DND-41 (cell line): ENCODE results near the gene LMF2.

Experiments used
- ATAC-seq: fragments of 200-7000 bp; cut with Tn5 transposase; 3 replicates; pipeline ENCODE4 v1.9.1; 2021; ENCODE audit warnings: low read depth; ENCODE audit not compliant: insufficient read depth
- DNase-seq: peaks from one replicate; pipeline ENCODE4 v3.0.0-alpha.2; 2020
- H2AFZ ChIP-seq: 2 replicates; pipeline ENCODE4 v1.6.0; 2012; ENCODE audit warnings: low read depth, low read length
- H3K27ac ChIP-seq: 2 replicates; pipeline ENCODE4 v1.5.1; 2012; ENCODE audit warnings: low read length, inconsistent platforms
- H3K27me3 ChIP-seq: fragments of 200-600 bp; sonication (generic); 2 replicates; pipeline ENCODE4 v1.6.0; 2012; ENCODE audit warnings: low read length, mild to moderate bottlenecking, inconsistent platforms; ENCODE audit not compliant: insufficient read depth, poor library complexity
- H3K36me3 ChIP-seq: 2 replicates; pipeline ENCODE4 v1.5.1; 2012; ENCODE audit warnings: low read length, inconsistent platforms; ENCODE audit not compliant: insufficient read depth
- H3K4me1 ChIP-seq: 2 replicates; pipeline ENCODE4 v1.5.1; 2012; ENCODE audit warnings: mild to moderate bottlenecking, low read length; ENCODE audit not compliant: insufficient read depth
- H3K4me2 ChIP-seq: 2 replicates; pipeline ENCODE4 v1.6.0; 2012; ENCODE audit warnings: mild to moderate bottlenecking, moderate library complexity, low read length, inconsistent platforms; ENCODE audit not compliant: insufficient read depth
- H3K4me3 ChIP-seq, 2 experiments: fragments of 200-600 bp in 1 of 2; shearing (Covaris generic) in 1 of 2; 2 replicates each; pipeline ENCODE4 v1.5.1; 2012 to 2016; ENCODE audit warnings: inconsistent platforms in 2 of 2, low read length in 2 of 2, mild to moderate bottlenecking in 2 of 2, low read depth in 1 of 2, moderate library complexity in 1 of 2
- H3K79me2 ChIP-seq: 2 replicates; pipeline ENCODE4 v1.6.0; 2012; ENCODE audit warnings: low read length, inconsistent platforms; ENCODE audit not compliant: insufficient read depth
- H3K9ac ChIP-seq: 2 replicates; pipeline ENCODE4 v1.6.0; 2012; ENCODE audit warnings: low read depth, mild to moderate bottlenecking, inconsistent platforms, low read length, moderate library complexity
- H3K9me3 ChIP-seq: 2 replicates; pipeline ENCODE4 v1.5.1; 2012; ENCODE audit warnings: low read length, moderate library complexity, mild to moderate bottlenecking, inconsistent platforms; ENCODE audit not compliant: insufficient read depth, severe bottlenecking
- H4K20me1 ChIP-seq: 2 replicates; pipeline ENCODE4 v1.6.0; 2012; ENCODE audit warnings: low read length; ENCODE audit not compliant: insufficient read depth
- EZH2 ChIP-seq: IDR thresholded peaks from 3 replicates; pipeline ENCODE4 v1.6.1; 2012; ENCODE audit warnings: borderline replicate concordance, low read depth, mild to moderate bottlenecking, moderate library complexity, low read length, inconsistent platforms; ENCODE audit not compliant: severe bottlenecking
- TF ChIP-seq, protein P1 (sequence below): IDR thresholded peaks from 2 replicates; pipeline ENCODE4 v1.5.1; 2012; ENCODE audit warnings: borderline replicate concordance, low read length, moderate library complexity, mild to moderate bottlenecking; ENCODE audit not compliant: poor library complexity, severe bottlenecking; ENCODE audit errors: extremely low read depth

The LMF2 gene

DNA sequence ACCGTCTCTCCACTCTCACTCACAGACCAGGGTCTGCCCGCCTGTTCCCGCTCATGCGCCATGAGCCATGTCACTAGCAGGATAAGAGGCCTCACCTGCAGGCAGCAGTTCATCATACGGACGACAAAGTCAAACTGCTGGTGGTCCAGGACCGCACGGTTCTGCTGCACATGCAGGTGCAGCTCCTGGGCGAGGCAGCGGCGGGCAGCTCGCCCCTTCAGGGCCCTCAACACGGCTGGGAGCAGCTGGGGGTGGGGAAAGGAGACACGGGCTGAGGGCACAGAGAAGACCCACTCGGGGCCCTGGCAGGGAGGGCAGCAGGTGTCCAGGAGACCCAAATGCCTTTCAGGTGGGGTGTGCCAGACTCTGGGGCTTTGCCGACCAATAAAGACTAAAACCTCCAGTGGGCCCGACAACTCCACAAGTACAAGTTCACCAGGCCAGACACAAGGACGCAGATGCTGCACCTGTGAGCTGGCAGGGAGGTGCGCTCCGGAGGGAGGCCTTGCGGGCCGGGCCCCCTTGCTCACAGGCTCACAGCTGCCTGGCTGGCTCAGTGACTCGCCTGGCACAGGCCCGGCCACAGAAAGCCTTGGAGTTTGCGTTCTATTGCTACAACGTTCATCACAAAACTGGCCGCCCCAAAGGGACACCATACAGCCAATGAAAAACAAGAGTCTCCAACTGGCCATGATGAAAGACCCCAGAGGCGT is 44.2 kb downstream of the LMF2 start:
- Histone ChIP-seq H3K4me3 (no peak overlapping the region), H3K79me2 (peaks cover 44% of the 10 kb centered on the region), H3K27me3 (no peaks in the 10 kb centered on the region), H3K9ac (no peak overlapping the region), H3K9me3 (no peaks in the 10 kb centered on the region), H3K27ac (no peak overlapping the region), H3K36me3 (peaks cover 100% of the 10 kb centered on the region), H2AFZ (no peak overlapping the region), H3K4me2 (no peak overlapping the region), H3K4me1 (peaks cover 8% of the 10 kb centered on the region), H4K20me1 (peaks cover 96% of the 10 kb centered on the region)
- no peak for DNase-seq
- no peak for ATAC-seq
- TF ChIP-seq, protein P1, sequence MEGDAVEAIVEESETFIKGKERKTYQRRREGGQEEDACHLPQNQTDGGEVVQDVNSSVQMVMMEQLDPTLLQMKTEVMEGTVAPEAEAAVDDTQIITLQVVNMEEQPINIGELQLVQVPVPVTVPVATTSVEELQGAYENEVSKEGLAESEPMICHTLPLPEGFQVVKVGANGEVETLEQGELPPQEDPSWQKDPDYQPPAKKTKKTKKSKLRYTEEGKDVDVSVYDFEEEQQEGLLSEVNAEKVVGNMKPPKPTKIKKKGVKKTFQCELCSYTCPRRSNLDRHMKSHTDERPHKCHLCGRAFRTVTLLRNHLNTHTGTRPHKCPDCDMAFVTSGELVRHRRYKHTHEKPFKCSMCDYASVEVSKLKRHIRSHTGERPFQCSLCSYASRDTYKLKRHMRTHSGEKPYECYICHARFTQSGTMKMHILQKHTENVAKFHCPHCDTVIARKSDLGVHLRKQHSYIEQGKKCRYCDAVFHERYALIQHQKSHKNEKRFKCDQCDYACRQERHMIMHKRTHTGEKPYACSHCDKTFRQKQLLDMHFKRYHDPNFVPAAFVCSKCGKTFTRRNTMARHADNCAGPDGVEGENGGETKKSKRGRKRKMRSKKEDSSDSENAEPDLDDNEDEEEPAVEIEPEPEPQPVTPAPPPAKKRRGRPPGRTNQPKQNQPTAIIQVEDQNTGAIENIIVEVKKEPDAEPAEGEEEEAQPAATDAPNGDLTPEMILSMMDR = no peak
- no peak for TF ChIP-seq EZH2

DNA sequence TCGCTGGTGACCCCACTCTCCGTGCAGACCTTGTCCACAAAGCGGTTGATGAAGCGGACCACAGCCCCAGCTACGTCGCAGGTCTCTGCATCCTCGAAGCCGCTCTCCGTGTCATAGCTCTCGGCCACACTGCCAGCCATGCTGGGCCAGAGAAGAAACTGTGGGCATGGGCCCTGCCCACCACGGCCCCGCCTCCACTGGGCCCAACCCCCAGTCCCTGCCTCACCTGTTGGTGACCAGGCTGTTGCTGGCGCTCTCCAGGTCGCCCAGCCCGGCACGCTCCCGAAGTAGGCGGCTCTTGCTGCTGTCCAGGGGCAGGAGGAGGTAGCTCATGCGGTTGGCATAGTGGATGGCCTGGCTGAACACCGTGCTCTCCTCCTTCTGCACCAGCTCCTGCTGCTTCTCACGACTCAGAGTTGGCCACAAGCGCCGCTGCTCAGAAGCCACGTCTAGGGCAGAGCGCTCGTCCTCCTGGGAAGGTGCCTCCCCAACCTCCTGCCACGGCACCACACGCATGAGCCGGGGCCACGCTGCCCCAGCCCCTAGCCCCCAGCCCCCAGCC is 45.4 kb downstream of the LMF2 start:
- TF ChIP-seq, protein P1 = no peak
- no peak for TF ChIP-seq EZH2

DNA sequence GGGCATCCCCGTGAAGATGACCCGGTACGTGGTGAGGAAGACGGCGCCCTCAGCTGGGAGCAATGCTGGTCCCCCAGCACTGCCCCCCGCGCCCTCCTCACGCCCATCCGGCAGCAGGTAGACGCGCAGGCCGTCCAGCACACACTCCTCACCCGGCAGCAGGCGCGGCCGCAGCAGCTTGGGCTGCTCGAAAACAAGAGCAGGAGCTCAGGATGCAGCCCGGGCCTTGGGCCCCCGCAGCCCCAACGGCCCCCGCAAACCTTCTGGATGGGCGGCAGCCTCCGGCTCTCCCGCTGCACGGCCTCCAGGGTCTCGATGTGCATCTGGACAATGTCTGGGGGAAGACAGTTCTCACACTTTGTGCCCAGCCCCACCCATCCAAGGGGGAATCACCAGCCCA is 46.0 kb downstream of the LMF2 start:
- Histone ChIP-seq H3K27ac (no peak overlapping the region), H3K4me2 (no peak overlapping the region), H3K4me1 (no peaks in the 10 kb centered on the region), H4K20me1 (peaks cover 92% of the 10 kb centered on the region), H2AFZ (no peak overlapping the region), H3K79me2 (peaks cover 27% of the 10 kb centered on the region), H3K27me3 (no peaks in the 10 kb centered on the region), H3K9me3 (no peaks in the 10 kb centered on the region), H3K36me3 (peaks cover 98% of the 10 kb centered on the region), H3K4me3 (no peak overlapping the region), H3K9ac (no peak overlapping the region)
- ATAC-seq = no peak
- no peak for TF ChIP-seq EZH2
- TF ChIP-seq, protein P1 = no peak
- DNase-seq = no peak

More for the DNA sequence above, 45.4 kb downstream of the LMF2 start:
- no peak overlapping the region for H2AFZ ChIP-seq
- H3K27ac ChIP-seq = no peak overlapping the region
- H3K79me2 ChIP-seq = peaks cover 31% of the 10 kb centered on the region
- no peaks in the 10 kb centered on the region for H3K4me1 ChIP-seq
- no peak for ATAC-seq
- no peak overlapping the region for H3K9ac ChIP-seq
- no peaks in the 10 kb centered on the region for H3K9me3 ChIP-seq
- peaks cover 92% of the 10 kb centered on the region for H4K20me1 ChIP-seq
- no peak overlapping the region for H3K4me3 ChIP-seq
- no peak for DNase-seq
- H3K4me2 ChIP-seq = no peak overlapping the region
- peaks cover 98% of the 10 kb centered on the region for H3K36me3 ChIP-seq
- no peaks in the 10 kb centered on the region for H3K27me3 ChIP-seq
